IPS-18a (cell line): ENCODE results near the gene SNX33.
"Not testable (repeated sequence)": the region's sequence is repeated elsewhere in the genome, so short reads cannot be mapped to it uniquely, and the experiment has no call there.

Experiments
- H3K27ac ChIP-seq: one replicate; pipeline ENCODE4 v1.5.1; 2013; ENCODE audit warnings: low read length
- H3K27me3 ChIP-seq: one replicate; pipeline ENCODE4 v1.6.1; 2013; ENCODE audit warnings: mild to moderate bottlenecking, low read length; ENCODE audit not compliant: control insufficient read depth, insufficient read depth
- H3K36me3 ChIP-seq: one replicate; pipeline ENCODE4 v1.6.1; 2013; ENCODE audit warnings: low read depth, low read length; ENCODE audit not compliant: control insufficient read depth
- H3K4me1 ChIP-seq: one replicate; pipeline ENCODE4 v1.6.1; 2013; ENCODE audit warnings: low read depth, low read length; ENCODE audit not compliant: control insufficient read depth
- H3K4me3 ChIP-seq: one replicate; pipeline ENCODE4 v1.5.1; 2013; ENCODE audit warnings: low read length
- H3K9ac ChIP-seq: one replicate; pipeline ENCODE4 v1.6.1; 2013; ENCODE audit warnings: mild to moderate bottlenecking, low read length, moderate library complexity
- H3K9me3 ChIP-seq: one replicate; pipeline ENCODE4 v1.6.1; 2013; ENCODE audit warnings: low read depth, low read length; ENCODE audit not compliant: control insufficient read depth

SNX33 gene

GRCh38 chr15:75678324-75678690, 30.6 kb downstream of the SNX33 start:
- H3K36me3 ChIP-seq, H3K4me1 ChIP-seq, H3K9me3 ChIP-seq, H3K9ac ChIP-seq, H3K4me3 ChIP-seq, H3K27me3 ChIP-seq, H3K27ac ChIP-seq: not testable (repeated sequence)

GRCh38 chr15:75680007-75680789, 32.5 kb downstream of the SNX33 start:
- Histone ChIP-seq H3K27me3 (no peaks in the 10 kb centered on the region), H3K9ac (no peak overlapping the region), H3K4me1 (no peaks in the 10 kb centered on the region), H3K9me3 (no peaks in the 10 kb centered on the region), H3K36me3 (no peaks in the 10 kb centered on the region), H3K4me3 (no peak overlapping the region), H3K27ac (no peak overlapping the region)

GRCh38 chr15:75682181-75683135, 34.7 kb downstream of the SNX33 start:
- no peaks in the 10 kb centered on the region for H3K36me3 ChIP-seq
- H3K9ac ChIP-seq, result no peak overlapping the region
- no peaks in the 10 kb centered on the region for H3K4me1 ChIP-seq
- H3K27me3 ChIP-seq, result no peaks in the 10 kb centered on the region
- no peak overlapping the region for H3K27ac ChIP-seq
- H3K9me3 ChIP-seq, result no peaks in the 10 kb centered on the region
- H3K4me3 ChIP-seq, result no peak overlapping the region

- not testable (repeated sequence) for H3K9me3 ChIP-seq, H3K9ac ChIP-seq, H3K4me1 ChIP-seq, H3K36me3 ChIP-seq, H3K4me3 ChIP-seq, H3K27ac ChIP-seq, H3K27me3 ChIP-seq
These were observed 36.1 kb downstream of the SNX33 start for GRCh38 chr15:75683646-75684312.

- Histone ChIP-seq H3K9me3 (no peaks in the 10 kb centered on the region), H3K4me3 (no peak overlapping the region), H3K27me3 (no peaks in the 10 kb centered on the region), H3K4me1 (no peaks in the 10 kb centered on the region), H3K36me3 (no peaks in the 10 kb centered on the region), H3K9ac (no peak overlapping the region), H3K27ac (no peak overlapping the region)
These were observed 36.9 kb downstream of the SNX33 start for GRCh38 chr15:75684648-75685047.

GRCh38 chr15:75685195-75685594, 37.5 kb downstream of the SNX33 start:
- no peak overlapping the region for H3K27ac ChIP-seq
- no peaks in the 10 kb centered on the region for H3K27me3 ChIP-seq
- no peaks in the 10 kb centered on the region for H3K36me3 ChIP-seq
- no peaks in the 10 kb centered on the region for H3K4me1 ChIP-seq
- no peaks in the 10 kb centered on the region for H3K9me3 ChIP-seq
- no peak overlapping the region for H3K9ac ChIP-seq
- H3K4me3 ChIP-seq, result no peak overlapping the region

- H3K9ac ChIP-seq, H3K9me3 ChIP-seq, H3K36me3 ChIP-seq, H3K27me3 ChIP-seq, H3K27ac ChIP-seq, H3K4me1 ChIP-seq, H3K4me3 ChIP-seq: not testable (repeated sequence)
These were observed 38.5 kb downstream of the SNX33 start for GRCh38 chr15:75686212-75686642.

- Histone ChIP-seq H3K4me1 (no peaks in the 10 kb centered on the region), H3K27me3 (no peaks in the 10 kb centered on the region), H3K9ac (no peak overlapping the region), H3K27ac (no peak overlapping the region), H3K9me3 (no peaks in the 10 kb centered on the region), H3K4me3 (no peak overlapping the region), H3K36me3 (no peaks in the 10 kb centered on the region)
These were observed 40.0 kb downstream of the SNX33 start for GRCh38 chr15:75687486-75688277.

GRCh38 chr15:75688278-75688557, 40.5 kb downstream of the SNX33 start:
- H3K4me1 ChIP-seq, result no peaks in the 10 kb centered on the region
- no peaks in the 10 kb centered on the region for H3K36me3 ChIP-seq
- no peak overlapping the region for H3K9ac ChIP-seq
- H3K27ac ChIP-seq, result no peak overlapping the region
- no peaks in the 10 kb centered on the region for H3K27me3 ChIP-seq
- H3K4me3 ChIP-seq, result no peak overlapping the region
- no peaks in the 10 kb centered on the region for H3K9me3 ChIP-seq

- H3K27ac ChIP-seq, result no peak overlapping the region
- no peak overlapping the region for H3K9ac ChIP-seq
- no peaks in the 10 kb centered on the region for H3K4me1 ChIP-seq
- no peaks in the 10 kb centered on the region for H3K36me3 ChIP-seq
- H3K4me3 ChIP-seq, result no peak overlapping the region
- H3K27me3 ChIP-seq, result no peaks in the 10 kb centered on the region
- no peaks in the 10 kb centered on the region for H3K9me3 ChIP-seq
These were observed 41.1 kb downstream of the SNX33 start for GRCh38 chr15:75688831-75689230.

GRCh38 chr15:75689429-75689828, 41.7 kb downstream of the SNX33 start:
- not testable (repeated sequence) for H3K4me3 ChIP-seq, H3K4me1 ChIP-seq, H3K27me3 ChIP-seq, H3K36me3 ChIP-seq, H3K9me3 ChIP-seq, H3K27ac ChIP-seq, H3K9ac ChIP-seq
